ENCODE data around the gene PANK4. TPM values are rescaled to one million over a fixed set of nuclear protein-coding genes. Genes with fewer than 3 reads are reported as not detected.
"Not testable (repeated sequence)": the region's sequence is repeated elsewhere in the genome, so short reads cannot be mapped to it uniquely, and the experiment has no call there.

The PANK4 gene
- 76.6 and 80.1 TPM in 2 replicates for total RNA-seq

DNA sequence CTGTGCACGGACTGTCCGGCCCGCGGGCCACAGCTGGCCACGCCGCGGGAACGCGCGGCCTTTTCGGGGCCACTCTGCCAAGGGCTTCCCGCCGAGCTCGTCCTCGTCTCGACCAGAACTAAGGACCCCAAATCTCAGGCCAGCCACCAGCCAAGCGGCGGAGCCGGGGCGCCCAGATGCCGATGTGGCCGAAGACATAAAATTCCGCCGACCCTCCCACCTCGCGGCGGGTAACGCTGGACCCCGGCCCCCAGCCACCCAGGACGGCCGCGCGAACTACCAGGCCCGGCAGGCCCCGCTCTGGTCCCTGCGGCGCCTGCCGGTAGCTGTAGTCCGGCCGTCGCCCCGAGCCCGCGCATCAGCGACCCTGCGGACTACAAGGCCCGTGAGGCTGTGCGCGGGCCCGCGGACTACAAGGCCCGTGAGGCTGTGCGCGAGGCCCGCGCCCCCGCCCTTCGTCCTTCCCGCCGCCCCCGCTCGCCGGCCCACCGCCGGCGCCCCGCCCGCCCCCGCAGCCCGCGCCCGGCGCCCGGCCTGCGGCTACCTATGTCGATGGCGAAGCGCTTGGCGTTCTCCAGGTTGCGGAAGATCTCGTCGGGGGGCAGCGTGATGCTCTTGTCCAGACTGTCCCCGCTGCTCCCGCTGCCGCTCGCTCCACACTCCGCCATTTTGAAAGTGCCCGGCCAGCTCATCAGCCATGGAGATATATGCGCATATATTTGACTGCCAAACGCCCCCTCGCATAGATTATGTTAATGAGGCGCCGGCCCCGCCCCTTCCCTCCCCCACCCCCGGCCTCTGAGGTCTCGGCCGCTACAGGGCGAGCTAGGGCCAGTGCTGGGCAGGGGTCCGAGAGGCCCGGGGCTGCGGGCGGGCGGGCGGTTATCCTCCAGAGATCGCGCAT lies at the start of gene PANK4:
TSS of gene PANK4 (minus strand) at position 677 of the 904 bp plus-strand sequence. CDS start at position 668, 9 bp downstream.
- intact Hi-C loops (cut with micrococcal nuclease) = loop anchor here (1.0 to 10.0 kb wide), 13 partner anchors 21 to 1411 kb away; partner anchors contain the start of genes C1orf159, MORN1, PEX10 and PRXL2B

DNA sequence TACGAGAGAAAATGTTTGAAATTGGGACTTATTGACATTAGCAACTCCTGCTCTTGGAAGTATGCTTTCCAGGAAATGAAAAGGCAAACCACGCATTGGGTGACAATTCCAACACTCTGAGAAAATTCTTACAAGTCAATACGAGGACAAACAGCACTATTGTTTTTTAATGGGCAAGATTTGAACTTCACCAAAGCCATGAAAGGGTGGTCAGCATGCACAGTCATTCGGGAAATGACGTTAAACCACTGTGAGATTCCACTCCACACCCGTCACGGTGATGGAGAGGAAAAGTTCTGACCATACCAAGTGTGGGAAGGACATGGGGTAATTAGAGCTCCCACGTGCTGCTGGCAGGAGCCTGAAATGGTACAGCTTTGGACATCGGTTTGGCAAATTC lies 48.0 kb upstream of the PANK4 start:
- intact Hi-C loops (cut with micrococcal nuclease) = no loop called here

- intact Hi-C loops (cut with micrococcal nuclease) = no loop called here
Measured at GRCh38 chr1:2573250-2573920, 47.0 kb upstream of the PANK4 start.

- intact Hi-C loops (cut with micrococcal nuclease) = no loop called here
Measured at GRCh38 chr1:2571348-2571747, 45.0 kb upstream of the PANK4 start.

DNA sequence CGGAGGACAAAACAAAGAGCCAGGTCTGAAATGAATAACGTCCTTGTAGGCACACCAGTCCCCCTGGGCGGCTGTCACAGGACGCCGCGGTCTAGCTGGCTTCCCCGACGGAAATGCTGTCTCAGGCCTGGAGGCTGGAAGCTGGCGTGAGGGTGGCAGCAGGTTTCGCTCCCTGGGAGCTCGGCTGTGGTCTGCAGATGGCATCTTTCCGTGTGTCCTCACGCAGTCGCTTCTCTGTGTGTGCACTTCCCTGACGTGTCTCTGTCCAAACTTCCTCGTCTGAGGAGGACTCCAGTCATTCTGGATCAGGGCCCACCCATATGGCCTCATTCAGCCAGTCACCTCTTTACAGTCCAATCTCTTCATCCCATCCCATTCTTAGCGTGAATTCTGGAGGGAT lies 43.9 kb upstream of the PANK4 start:
- intact Hi-C loops (cut with micrococcal nuclease) = no loop called here

DNA sequence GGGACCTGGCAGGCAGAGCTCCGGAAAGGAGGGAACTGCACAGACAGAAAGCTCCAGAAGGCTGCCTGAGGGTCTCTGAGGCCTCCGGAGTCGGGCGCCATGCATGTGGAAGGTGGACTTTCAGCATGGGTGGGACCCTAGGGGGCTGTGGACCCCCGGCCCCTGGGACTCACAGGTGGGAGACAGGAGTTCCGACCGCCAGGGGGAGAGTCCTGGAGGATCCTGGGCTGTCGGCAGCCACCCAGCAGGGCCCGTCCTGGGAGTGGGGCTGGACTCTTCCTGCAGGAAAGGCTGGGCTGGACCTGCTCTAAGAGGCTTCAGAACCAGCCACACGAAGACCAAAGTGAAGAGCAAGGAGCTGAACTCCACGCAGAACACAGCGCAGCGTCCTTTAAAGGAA lies 43.3 kb upstream of the PANK4 start:
- intact Hi-C loops (cut with micrococcal nuclease) = not testable (repeated sequence)

DNA sequence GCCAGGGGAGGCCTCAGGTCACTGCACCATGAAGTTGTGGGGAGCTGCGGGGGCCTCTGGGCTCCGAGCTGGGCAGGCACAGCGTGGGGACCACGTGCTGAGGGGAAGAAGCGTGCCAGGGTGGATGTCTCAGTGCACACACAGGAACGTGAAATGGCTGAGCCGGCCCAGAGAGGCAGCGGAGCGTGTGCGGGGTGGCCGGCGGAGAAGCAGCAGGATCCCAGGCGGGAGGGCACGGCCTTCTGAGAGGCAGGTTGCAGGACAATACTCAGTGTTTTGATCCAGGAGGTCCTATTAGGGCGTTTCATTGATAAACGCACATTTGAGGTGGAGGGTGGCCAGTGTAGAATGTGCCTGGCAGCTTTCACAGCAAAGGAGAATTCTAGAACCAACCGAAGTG lies 42.7 kb upstream of the PANK4 start:
- intact Hi-C loops (cut with micrococcal nuclease) = no loop called here

DNA sequence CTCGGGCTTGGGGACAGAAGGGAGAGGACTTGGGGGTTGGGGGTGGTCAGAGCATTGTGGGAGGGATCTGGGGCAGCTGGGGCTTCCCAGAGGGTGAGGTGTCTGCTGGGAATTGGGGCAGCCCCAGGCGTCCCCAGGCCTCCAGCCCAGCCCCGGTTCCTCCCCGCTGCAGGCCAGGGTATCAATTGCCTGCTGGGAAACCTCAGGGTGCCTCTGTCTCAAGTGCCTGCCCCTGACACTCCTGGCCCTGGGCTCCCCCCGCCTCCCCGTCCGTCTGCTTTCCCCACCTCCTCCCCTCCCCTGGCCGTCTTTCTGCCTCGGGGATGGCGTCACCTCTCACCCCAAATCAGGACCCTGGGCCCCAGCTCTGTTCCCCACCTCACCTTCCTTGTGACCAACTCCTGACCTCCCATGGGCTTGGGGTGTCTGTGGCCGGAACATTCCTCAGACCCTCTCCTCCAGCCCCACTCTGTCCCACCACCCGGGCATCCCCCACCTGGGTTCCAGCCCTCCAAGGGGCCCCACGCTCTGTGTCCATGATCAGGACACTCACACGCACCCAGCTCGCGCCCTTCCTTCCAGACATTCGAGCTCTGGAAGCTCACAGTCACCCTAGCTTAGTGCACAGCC lies 41.9 kb upstream of the PANK4 start:
- intact Hi-C loops (cut with micrococcal nuclease) = not testable (repeated sequence)

- intact Hi-C loops (cut with micrococcal nuclease) = no loop called here
Measured at GRCh38 chr1:2567083-2567679, 40.8 kb upstream of the PANK4 start.

DNA sequence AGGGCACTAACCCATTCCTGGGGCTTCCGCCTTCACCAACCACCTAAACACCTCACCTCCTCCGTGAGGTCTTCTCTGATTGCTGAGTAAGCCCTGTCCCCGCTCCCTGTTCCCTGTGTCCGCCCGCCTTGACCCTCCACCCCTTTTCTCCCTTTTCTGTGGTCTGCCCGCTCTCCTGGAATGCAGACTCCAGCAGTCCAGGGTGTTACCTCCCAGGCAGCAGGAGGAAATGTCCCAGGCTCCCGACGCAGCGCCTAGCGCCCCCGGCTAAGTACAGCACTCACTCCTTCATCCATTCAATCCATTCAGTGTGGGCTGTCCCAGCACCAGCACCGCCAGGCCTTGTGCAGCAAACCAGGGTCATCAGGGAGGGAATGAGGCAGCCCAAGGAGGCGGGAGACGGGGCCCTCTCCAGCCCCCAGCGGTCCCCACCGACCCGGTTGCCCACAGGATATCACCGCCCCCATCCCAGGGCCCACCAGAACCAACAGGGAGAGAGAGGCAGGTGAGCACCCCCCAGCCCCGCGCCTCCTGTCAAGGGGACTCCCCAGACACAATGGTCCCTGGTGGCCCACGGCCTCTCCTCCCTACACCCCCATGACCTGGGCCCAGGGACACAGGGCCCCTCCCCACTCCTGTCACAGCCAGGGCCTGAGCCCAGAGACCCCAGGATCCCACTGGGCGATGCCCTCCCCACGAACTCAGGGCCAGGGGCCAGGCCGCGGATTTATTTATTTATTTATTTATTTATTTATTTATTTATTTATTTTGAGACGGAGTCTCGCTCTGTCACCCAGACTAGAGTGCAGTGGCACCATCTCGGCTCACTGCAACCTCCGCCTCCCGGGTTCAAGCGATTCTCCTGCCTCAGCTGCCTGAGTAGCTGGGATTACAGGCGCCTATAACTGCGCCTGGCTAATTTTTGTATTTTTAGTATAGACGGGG lies 40.0 kb upstream of the PANK4 start:
- intact Hi-C loops (cut with micrococcal nuclease) = no loop called here

DNA sequence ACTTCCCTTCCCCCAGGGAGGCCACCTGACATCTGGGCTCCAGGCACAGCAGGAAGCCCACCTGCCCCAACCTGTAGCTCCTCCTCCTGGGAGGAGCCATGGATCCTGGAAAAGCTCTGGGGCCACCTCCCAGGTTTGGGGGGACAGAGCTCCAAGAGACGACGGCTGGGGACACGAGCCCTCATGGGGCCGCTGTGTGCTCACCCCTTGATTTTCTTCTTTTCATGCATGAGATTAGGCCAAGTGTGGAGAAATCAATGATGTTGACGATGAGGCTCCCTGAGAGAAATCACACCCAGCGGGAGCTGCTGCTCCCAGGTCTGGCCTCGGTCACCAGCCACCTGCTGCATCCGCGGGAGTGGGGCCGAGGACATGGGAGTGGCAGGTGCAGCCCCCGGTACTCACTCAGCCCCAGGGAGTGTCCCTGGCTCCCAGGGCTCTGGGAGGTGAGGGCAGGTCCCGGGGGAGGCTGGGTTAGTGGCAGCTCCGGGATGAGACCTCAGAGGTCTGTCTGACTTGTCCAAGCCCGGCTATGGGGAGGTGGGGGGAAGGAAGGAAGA lies 38.5 kb upstream of the PANK4 start:
- intact Hi-C loops (cut with micrococcal nuclease) = no loop called here

DNA sequence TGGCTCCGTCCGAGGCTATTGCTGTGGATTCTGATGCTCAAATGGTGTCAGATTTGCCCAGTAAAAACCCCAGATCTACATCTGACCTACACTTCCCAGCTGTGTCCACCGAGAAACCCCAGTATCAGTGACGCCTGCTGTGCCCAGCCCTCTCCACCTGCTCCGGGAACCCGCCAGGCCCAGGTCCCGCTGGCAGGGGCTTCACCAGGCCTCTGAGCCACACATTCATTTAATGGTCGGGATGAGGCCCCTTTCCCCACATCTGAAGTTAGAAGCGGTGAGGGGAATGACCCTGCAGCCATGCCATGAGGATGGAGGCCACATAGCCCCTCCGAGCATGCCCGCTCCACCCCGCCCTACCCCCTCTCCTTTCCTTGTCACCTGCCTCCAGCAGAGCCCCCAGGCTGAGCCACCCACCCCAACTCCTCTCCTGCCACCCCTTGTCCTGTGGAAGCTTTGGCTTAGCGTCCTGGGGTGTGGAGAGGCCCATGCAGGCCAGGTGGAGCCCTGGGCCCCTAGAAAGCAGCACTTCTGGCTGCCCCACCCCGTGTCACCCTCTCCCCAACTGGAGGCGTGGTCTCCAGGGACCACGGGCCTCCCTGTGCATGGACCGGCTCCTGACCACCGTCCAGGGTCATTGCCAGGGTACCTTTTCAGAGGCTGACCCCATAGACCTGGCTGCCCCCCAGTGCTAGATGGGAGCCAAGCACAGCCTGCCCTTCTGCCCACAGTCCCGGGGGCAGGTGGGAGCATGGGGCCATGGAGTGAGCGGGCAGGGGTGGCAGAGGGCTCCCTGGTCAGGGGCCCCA lies 37.8 kb upstream of the PANK4 start:
- intact Hi-C loops (cut with micrococcal nuclease) = no loop called here

GRCh38 chr1:2563205-2563604 lies 36.8 kb upstream of the PANK4 start:
- intact Hi-C loops (cut with micrococcal nuclease) = no loop called here

DNA sequence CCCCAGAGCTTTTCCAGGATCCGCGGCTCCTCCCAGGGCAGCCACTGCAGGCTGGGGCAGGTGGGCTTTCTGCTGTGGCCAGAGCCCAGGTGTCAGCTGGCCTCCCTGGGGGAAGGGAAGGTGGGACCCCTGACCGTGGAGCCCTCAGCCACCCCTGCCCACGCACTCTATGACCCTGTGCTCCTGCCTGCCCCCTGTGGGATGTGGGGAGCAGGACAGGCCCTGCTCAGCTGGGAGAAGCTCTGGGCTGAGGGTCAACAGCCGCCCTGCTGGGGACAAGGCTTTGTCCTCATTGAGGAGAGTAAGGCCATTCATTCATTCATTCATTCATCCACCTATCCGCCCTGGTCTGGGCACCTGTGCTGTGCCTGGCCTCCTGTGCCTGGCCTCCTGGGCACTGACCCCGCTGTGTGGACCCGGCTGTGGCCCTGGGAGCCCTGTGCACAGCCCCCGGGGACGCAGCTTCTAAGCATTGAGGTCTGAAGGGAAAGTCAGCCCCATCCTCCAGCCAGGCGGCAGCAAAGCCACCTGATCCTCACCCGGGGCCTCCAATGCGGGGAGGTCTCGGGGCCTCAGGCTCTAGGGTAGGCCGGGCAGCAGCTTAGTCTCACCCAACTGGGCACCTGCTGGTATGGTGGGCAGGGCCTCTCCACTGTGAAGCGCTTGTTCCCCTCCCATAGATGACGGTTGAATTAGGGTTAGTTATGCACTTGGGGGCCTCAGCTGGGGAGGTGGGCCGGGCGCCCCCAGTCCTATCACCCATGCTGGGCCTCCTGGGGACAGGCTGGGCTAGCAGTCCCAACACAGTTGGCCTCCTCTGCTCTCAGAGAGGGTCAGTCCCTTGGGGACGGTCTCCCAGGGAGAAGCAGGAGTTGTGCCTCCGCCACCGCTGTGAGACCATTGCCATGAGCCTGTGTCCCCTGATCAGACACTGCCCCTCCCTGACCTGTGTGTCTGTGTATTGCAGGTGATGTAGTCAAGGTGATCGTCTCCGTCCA lies 35.8 kb upstream of the PANK4 start:
- intact Hi-C loops (cut with micrococcal nuclease) = no loop called here

- intact Hi-C loops (cut with micrococcal nuclease) = no loop called here
Measured at GRCh38 chr1:2561446-2561845, 35.0 kb upstream of the PANK4 start.

- intact Hi-C loops (cut with micrococcal nuclease) = no loop called here
Measured at GRCh38 chr1:2560299-2561073, 34.1 kb upstream of the PANK4 start.

All from T-helper 1 cell treated with Interleukin-12 subunit alpha and Interleukin-12 subunit beta and Interleukin-4 antibody, amounts not matched to agents 30 ng/mL and 1 ng/mL, for 36 hours (primary cell).